Stimulated activated CD4-positive, alpha-beta T cell treated with anti-CD3 and anti-CD28 coated beads, TNF-alpha, amount 100 ng/mL, for 24 hours (primary cell): ENCODE measurements around the gene FMNL3.

Experiments
- DNase-seq, 3 experiments: peaks; one replicate each; pipeline ENCODE4 v3.0.0-alpha.2; 2020; ENCODE audit warnings: low read depth in 3 of 3

Gene FMNL3

DNA sequence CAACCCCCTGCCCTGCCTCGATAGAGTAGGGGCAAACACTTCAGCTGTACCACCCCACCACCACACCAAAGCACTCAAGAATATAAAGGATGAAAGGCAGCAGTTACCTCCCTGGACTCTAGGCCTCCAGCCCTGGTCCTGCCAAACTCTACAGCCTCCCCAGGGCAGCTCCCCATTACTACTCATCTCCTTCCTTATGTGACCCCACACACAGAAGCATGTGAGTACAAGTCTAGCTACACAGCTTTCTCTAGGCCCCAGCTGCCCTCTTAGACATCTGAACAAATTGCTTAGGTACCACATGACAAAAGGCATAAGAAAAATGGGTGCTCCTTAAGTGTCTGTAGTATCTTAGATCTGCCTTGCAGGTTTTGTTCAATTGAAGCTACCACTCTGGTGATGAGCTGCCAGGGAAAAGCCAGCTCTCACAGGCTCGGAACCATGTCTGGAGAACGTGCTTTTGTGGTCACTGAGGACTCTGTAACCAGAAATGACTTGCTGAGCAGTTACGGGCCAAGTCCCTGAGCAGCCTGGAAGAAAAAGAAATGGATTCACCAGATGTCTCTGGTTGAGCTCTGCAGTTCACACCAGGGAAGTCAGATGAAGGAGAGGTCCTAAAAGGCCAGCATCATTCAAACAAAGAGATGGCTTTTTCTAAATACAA, 32.8 kb downstream of the FMNL3 start:
- DNase-seq, result no peak

DNA sequence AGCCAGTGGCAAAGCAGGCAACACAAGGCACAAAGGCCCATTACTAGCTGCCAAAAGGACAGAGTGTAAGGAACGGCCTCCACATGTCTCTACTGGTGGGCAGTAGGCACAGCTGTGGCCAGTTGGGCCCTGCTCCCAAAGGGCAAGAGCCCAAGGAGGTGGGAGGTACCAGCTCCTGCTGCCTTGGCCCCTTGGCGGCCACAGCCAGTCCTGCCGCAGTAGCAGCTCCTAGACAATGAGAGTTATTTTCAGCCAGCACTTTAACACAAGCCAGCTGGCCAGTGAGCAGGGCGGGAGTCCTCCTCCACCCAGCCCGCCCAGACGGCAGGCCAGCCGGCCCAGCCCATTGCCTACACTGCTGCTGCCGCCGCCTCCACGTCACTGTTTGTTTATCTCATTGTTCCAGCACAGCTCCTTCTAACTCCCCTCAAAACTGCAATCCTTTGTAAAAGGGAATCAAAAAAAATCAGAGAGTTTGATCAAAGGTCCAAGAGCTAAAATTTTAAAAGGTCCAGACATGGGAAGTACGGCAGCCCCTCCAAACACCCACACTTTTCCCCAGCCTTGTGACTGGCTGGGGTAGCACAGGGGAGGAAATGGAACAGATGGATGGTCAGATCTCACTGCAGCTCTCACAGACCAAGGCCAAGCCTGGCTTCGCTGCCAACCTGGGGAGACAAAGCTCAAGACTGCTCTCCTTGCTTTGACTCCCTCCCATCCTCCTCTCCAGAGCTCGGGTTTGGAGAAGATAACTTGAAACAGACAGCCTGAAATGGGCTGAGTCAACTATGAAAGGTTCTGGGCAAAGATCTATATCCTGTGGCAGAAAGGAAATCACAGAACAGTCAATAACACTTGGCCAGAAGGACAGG, 33.5 kb downstream of the FMNL3 start:
- no peak for DNase-seq

GRCh38 chr12:49672301-49673217, 34.6 kb downstream of the FMNL3 start:
- DNase-seq, result no peak

DNA sequence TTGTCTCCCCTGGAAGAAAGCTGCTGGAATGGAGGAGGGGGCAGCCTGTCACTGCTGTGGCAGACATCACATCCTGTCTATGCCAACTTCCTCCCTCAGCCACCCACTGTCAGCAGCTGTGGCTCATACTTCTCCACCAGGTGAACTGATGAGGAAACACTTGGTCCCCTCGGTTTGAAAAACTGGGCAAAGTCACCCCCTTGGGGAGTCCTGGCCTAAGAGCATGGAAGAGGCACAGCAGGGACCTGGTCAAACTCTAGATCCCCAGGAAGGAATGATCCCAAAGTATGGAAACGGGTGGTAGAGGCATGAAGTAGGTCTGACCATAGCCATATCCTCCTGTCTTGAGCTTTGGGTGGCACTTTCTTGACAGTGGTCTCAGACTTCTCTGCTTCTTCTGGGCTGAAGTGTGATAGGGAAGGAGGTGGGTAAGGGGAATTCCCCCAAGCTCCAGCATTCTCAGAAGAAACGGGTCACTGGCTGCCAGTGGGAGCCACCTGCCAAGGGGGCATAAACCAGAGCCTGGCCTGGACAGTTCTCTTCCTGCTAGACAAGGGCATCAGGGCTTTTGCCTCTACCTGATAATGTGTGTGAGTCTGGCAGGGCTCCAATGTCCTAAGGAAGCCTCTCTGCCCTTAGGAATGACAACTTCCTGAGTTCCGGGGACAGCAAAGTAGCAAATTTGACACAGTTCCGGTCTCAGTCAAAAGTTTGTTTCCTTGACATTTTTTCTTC, 36.0 kb downstream of the FMNL3 start:
- DNase-seq, result peak in 1 of 3 experiments; percentile 45

GRCh38 chr12:49669796-49670195, 37.4 kb downstream of the FMNL3 start:
- no peak for DNase-seq

DNA sequence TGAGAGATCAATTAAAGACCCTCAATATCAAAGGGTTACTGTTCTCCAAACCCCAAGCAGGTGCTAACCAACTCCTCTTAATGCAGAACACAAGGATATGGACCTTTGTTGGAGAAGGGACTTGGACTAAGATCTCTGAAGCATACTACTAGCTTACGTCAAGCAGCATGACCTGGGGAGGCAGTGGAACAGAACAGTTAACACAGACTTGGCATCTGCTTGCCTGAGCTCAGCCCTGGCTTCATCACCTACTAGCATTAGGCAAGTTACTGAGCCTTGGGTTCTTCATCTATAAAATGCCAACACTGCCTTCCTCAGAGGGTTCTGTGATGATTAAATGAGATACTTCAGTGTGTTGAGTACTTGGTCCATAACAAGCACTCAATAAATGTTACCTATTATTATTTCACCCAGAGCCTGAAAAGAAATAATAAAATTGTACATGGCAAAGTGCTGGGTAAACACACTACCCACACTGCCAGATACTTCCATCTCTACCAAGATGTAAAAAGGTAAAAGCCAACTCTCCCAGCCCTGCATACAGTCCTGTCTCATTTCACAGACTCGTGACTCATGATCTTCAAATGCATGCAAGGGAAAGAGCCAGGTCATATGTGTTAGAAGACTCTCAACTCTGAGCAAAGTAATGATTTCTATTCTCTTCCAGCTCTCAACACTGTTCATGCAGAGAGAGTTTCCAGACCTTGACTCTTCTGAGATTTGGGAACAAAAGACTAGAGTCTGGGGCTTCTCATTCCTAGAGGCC, 39.7 kb downstream of the FMNL3 start:
- DNase-seq, result no peak

- no peak for DNase-seq
Observed at GRCh38 chr12:49666176-49666575, 41.0 kb downstream of the FMNL3 start.

- no peak for DNase-seq
Observed at GRCh38 chr12:49665384-49665783, 41.8 kb downstream of the FMNL3 start.

- DNase-seq, result no peak
Observed at GRCh38 chr12:49664591-49665239, 42.5 kb downstream of the FMNL3 start.

GRCh38 chr12:49664167-49664566, 43.0 kb downstream of the FMNL3 start:
- no peak for DNase-seq

DNA sequence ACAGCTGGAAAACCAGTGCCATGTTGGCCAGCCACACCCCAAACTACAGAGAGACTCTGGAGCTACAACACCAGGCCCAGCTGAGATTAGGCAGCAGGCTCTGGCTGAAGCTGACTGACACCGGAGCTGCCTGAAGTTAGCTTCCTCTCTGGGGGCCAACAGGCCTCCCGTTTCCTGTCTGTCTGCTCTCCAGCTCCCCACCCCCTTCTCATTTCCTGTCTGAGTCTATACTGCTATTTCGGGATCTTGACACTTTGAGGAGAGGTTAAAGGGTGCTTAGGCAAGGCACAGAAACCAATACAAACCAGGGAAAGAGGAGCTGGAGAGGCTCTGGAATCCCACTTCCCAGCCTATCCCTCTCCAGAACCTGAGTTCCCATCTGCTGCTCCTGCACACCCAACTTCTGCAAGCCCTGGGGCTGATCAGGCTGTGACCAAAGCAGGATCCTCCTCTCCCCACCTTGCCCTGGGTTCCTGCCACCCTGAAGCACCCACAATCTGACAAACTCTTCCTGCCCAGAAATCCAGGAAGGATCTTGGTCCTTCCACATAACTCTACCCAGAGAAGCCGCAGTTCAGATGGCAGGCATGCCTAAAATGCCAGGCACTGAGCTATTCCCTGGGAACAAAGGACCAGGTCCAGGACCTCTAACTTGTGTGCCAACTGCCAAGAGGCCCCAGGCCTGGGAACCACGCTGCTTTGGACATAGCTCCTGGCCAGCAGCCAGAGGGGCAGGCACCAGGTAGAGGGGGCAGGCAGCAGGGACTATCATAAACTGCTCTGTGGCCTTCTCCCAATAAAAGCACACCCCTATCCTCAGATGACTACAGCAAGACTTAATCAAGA, 44.0 kb downstream of the FMNL3 start:
- DNase-seq, result peak; percentile 42 to 69 (median 44)

- DNase-seq, result no peak
Observed at GRCh38 chr12:49661746-49662145, 45.5 kb downstream of the FMNL3 start.

DNA sequence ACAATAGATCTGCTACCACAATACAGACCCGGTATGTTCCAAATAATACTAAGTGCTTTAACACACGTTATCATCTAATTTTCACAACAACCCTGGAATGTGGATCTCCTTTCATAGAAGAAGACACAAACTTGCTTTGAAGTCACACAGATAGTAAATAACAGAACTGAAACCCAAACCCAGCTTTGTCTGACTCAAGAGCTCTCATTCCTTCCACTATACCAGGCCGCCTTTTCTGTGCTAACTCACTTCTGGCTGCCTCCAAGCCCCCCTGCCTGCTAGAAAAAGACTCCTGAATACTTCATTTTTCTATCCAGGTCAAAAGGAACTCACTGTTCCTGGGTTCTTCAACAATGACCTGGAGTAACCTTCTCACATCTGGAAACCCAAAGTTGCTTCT, 46.0 kb downstream of the FMNL3 start:
- DNase-seq, result peak in 1 of 3 experiments; percentile 30

DNA sequence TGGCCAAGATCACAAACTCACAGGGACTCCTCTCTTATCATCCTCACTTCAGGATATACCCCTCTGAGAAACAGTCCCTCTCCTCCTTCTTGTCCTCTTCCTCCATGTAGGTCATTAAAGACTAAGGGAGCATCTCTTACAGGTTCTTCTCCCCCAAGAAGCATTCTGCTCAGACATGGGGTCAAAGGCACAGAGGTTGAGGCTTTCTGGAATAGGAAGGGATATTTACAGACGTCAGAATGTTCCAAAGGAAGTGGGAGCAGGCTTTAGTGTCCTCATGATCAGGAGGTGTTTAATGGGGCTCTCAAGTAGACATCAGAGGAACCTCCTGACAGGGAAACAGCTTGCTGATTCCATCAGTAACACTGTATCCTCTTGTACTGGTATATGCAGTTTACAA, 47.5 kb downstream of the FMNL3 start:
- no peak for DNase-seq

- DNase-seq, result no peak
Observed at GRCh38 chr12:49658276-49658675, 48.9 kb downstream of the FMNL3 start.

DNA sequence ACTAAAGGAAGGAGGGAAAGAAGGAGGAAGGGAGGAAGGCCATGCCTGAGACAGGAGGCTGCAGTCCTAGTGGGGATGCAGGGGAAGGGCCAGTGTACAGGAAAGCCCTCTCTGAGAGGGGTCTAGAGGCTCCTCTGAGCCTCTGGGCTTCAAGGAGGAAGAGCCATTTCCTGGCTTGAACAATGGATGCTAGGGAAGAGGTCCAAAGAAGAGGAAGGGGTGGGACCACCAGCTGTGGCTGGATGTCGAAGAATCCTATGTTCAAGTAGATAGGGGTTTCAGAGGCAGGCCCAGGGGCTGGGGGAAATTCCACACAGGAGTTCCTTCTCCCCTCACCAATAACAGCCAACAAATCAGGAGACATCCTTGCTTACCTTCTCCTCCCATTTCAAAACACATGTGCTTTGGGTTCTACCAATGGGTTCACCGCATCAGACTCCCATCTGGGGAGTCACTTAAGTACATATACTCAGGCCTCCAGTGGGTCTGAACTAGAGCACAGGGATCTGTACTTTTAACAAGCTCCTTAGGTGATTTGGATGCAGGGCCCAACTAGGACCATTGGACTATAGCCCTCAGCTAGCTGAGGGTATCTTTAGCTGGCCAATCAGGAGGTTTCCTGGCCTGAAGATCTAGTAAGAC, 51.5 kb downstream of the FMNL3 start:
- DNase-seq, result no peak

- DNase-seq, result no peak
Observed at GRCh38 chr12:49654715-49655114, 52.5 kb downstream of the FMNL3 start.

GRCh38 chr12:49652921-49653520, 54.2 kb downstream of the FMNL3 start:
- DNase-seq, result no peak
